DND-41 (cell line): ENCODE results near the gene SLAMF1.

Source experiments
- ATAC-seq: fragments of 200-7000 bp; cut with Tn5 transposase; 3 replicates; pipeline ENCODE4 v1.9.1; 2021; ENCODE audit warnings: low read depth; ENCODE audit not compliant: insufficient read depth
- DNase-seq: peaks from one replicate; pipeline ENCODE4 v3.0.0-alpha.2; 2020
- H2AFZ ChIP-seq: 2 replicates; pipeline ENCODE4 v1.6.0; 2012; ENCODE audit warnings: low read depth, low read length
- H3K27ac ChIP-seq: 2 replicates; pipeline ENCODE4 v1.5.1; 2012; ENCODE audit warnings: low read length, inconsistent platforms
- H3K27me3 ChIP-seq: fragments of 200-600 bp; sonication (generic); 2 replicates; pipeline ENCODE4 v1.6.0; 2012; ENCODE audit warnings: low read length, mild to moderate bottlenecking, inconsistent platforms; ENCODE audit not compliant: insufficient read depth, poor library complexity
- H3K36me3 ChIP-seq: 2 replicates; pipeline ENCODE4 v1.5.1; 2012; ENCODE audit warnings: low read length, inconsistent platforms; ENCODE audit not compliant: insufficient read depth
- H3K4me1 ChIP-seq: 2 replicates; pipeline ENCODE4 v1.5.1; 2012; ENCODE audit warnings: mild to moderate bottlenecking, low read length; ENCODE audit not compliant: insufficient read depth
- H3K4me2 ChIP-seq: 2 replicates; pipeline ENCODE4 v1.6.0; 2012; ENCODE audit warnings: mild to moderate bottlenecking, moderate library complexity, low read length, inconsistent platforms; ENCODE audit not compliant: insufficient read depth
- H3K4me3 ChIP-seq, 2 experiments: fragments of 200-600 bp in 1 of 2; shearing (Covaris generic) in 1 of 2; 2 replicates each; pipeline ENCODE4 v1.5.1; 2012 to 2016; ENCODE audit warnings: inconsistent platforms in 2 of 2, low read length in 2 of 2, mild to moderate bottlenecking in 2 of 2, low read depth in 1 of 2, moderate library complexity in 1 of 2
- H3K79me2 ChIP-seq: 2 replicates; pipeline ENCODE4 v1.6.0; 2012; ENCODE audit warnings: low read length, inconsistent platforms; ENCODE audit not compliant: insufficient read depth
- H3K9ac ChIP-seq: 2 replicates; pipeline ENCODE4 v1.6.0; 2012; ENCODE audit warnings: low read depth, mild to moderate bottlenecking, inconsistent platforms, low read length, moderate library complexity
- H3K9me3 ChIP-seq: 2 replicates; pipeline ENCODE4 v1.5.1; 2012; ENCODE audit warnings: low read length, moderate library complexity, mild to moderate bottlenecking, inconsistent platforms; ENCODE audit not compliant: insufficient read depth, severe bottlenecking
- H4K20me1 ChIP-seq: 2 replicates; pipeline ENCODE4 v1.6.0; 2012; ENCODE audit warnings: low read length; ENCODE audit not compliant: insufficient read depth
- CTCF ChIP-seq: IDR thresholded peaks from 2 replicates; pipeline ENCODE4 v1.5.1; 2012; ENCODE audit warnings: borderline replicate concordance, low read length, moderate library complexity, mild to moderate bottlenecking; ENCODE audit not compliant: poor library complexity, severe bottlenecking; ENCODE audit errors: extremely low read depth
- EZH2 ChIP-seq: IDR thresholded peaks from 3 replicates; pipeline ENCODE4 v1.6.1; 2012; ENCODE audit warnings: borderline replicate concordance, low read depth, mild to moderate bottlenecking, moderate library complexity, low read length, inconsistent platforms; ENCODE audit not compliant: severe bottlenecking

Gene SLAMF1

GRCh38 chr1:160675641-160676410 is 29.0 kb upstream of the SLAMF1 start:
- peak; percentile 69 for ATAC-seq
- Histone ChIP-seq H3K9ac (peak overlapping the region; percentile 38), H2AFZ (peak overlapping the region; percentile 38; the same call in 1 of the 2 replicates)

GRCh38 chr1:160674415-160674814 is 27.6 kb upstream of the SLAMF1 start:
- peak overlapping the region; percentile 38 for H3K9ac ChIP-seq

More at GRCh38 chr1:160675641-160676410, 29.0 kb upstream of the SLAMF1 start:
- Histone ChIP-seq H3K79me2 (no peaks in the 10 kb centered on the region), H3K4me1 (peaks cover 45% of the 10 kb centered on the region), H3K4me2 (peak overlapping the region; percentile 45; the same call in 1 of the 2 replicates), H3K27me3 (no peaks in the 10 kb centered on the region), H3K9me3 (no peaks in the 10 kb centered on the region), H3K36me3 (peaks cover 42% of the 10 kb centered on the region), H3K4me3 (no peak overlapping the region), H4K20me1 (no peaks in the 10 kb centered on the region), H3K27ac (peak overlapping the region; percentile 92)
- peak; percentile 84 for DNase-seq
- TF ChIP-seq CTCF (peak; percentile 93), EZH2 (no peak)

GRCh38 chr1:160672789-160673695 is 26.2 kb upstream of the SLAMF1 start:
- TF ChIP-seq CTCF, result no peak
- no peak for TF ChIP-seq EZH2
- Histone ChIP-seq H2AFZ (no peak overlapping the region), H3K4me3 (no peak overlapping the region), H3K4me2 (no peak overlapping the region), H3K9ac (no peak overlapping the region), H3K36me3 (peaks cover 16% of the 10 kb centered on the region), H3K4me1 (peaks cover 45% of the 10 kb centered on the region), H3K9me3 (peaks cover 11% of the 10 kb centered on the region), H4K20me1 (no peaks in the 10 kb centered on the region), H3K27me3 (no peaks in the 10 kb centered on the region), H3K27ac (peak overlapping the region; percentile 92), H3K79me2 (no peaks in the 10 kb centered on the region)
- DNase-seq, result no peak
- ATAC-seq, result no peak

More at GRCh38 chr1:160674415-160674814, 27.6 kb upstream of the SLAMF1 start:
- no peak overlapping the region; a peak in 1 of 4 replicates for H3K4me3 ChIP-seq
- no peak overlapping the region for H2AFZ ChIP-seq
- peak; percentile 92 for ATAC-seq
- H3K79me2 ChIP-seq, result no peaks in the 10 kb centered on the region
- H3K9me3 ChIP-seq, result peaks cover under 1% of the 10 kb centered on the region
- peak overlapping the region; percentile 45 for H3K4me2 ChIP-seq
- no peaks in the 10 kb centered on the region for H4K20me1 ChIP-seq
- H3K27ac ChIP-seq, result peak overlapping the region; percentile 92
- no peaks in the 10 kb centered on the region for H3K27me3 ChIP-seq
- peaks cover 45% of the 10 kb centered on the region for H3K4me1 ChIP-seq
- peaks cover 28% of the 10 kb centered on the region for H3K36me3 ChIP-seq
- peak; percentile 86 for DNase-seq
- no peak for TF ChIP-seq EZH2
- TF ChIP-seq CTCF, result no peak
